NOMO-1 treated with dmso at 0.1 percent for 144 hours (cell line): Measurements from ENCODE around the gene SPOCK1.

Experiments
- DNase-seq: peaks from one replicate; lab custom pipeline; 2025; ENCODE audit not compliant: unreplicated experiment; lab: John Stamatoyannopoulos, UW

Gene SPOCK1

GRCh38 chr5:137231540-137231939 is 267.6 kb downstream of the SPOCK1 start:
- DNase-seq, result no peak

GRCh38 chr5:137228816-137229215 is 270.3 kb downstream of the SPOCK1 start:
- no peak for DNase-seq

- no peak for DNase-seq
These were observed 273.0 kb downstream of the SPOCK1 start for GRCh38 chr5:137226081-137226480.

GRCh38 chr5:137223324-137224295 is 275.5 kb downstream of the SPOCK1 start:
- no peak for DNase-seq

- no peak for DNase-seq
These were observed 277.2 kb downstream of the SPOCK1 start for GRCh38 chr5:137221943-137222342.

GRCh38 chr5:137220523-137220927 is 278.6 kb downstream of the SPOCK1 start:
- DNase-seq, result peak; percentile 59

- no peak for DNase-seq
These were observed 280.2 kb downstream of the SPOCK1 start for GRCh38 chr5:137218896-137219295.

- DNase-seq, result no peak
These were observed 280.7 kb downstream of the SPOCK1 start for GRCh38 chr5:137218471-137218870.

GRCh38 chr5:137217599-137218200 is 281.4 kb downstream of the SPOCK1 start:
- DNase-seq, result no peak

GRCh38 chr5:137216976-137217598 is 282.0 kb downstream of the SPOCK1 start:
- no peak for DNase-seq

- DNase-seq, result no peak
These were observed 283.3 kb downstream of the SPOCK1 start for GRCh38 chr5:137215780-137216179.

GRCh38 chr5:137215261-137215660 is 283.9 kb downstream of the SPOCK1 start:
- DNase-seq, result no peak

GRCh38 chr5:137214446-137215189 is 284.5 kb downstream of the SPOCK1 start:
- DNase-seq, result no peak

GRCh38 chr5:137212471-137212870 is 286.7 kb downstream of the SPOCK1 start:
- DNase-seq, result no peak

- DNase-seq, result no peak
These were observed 289.8 kb downstream of the SPOCK1 start for GRCh38 chr5:137209232-137209809.

- DNase-seq, result no peak
These were observed 291.9 kb downstream of the SPOCK1 start for GRCh38 chr5:137207023-137207760.

GRCh38 chr5:137206030-137206715 is 293.0 kb downstream of the SPOCK1 start:
- no peak for DNase-seq

GRCh38 chr5:137205231-137206027 is 293.7 kb downstream of the SPOCK1 start:
- no peak for DNase-seq
